Heart left ventricle (tissue), 16 donors: Measurements from ENCODE around the gene KCNAB1. TPM values are rescaled to one million over a fixed set of nuclear protein-coding genes. Genes with fewer than 3 reads are reported as not detected.

Experiments used
- ATAC-seq, 4 donors: fragments of 200-7000 bp; cut with Tn5 transposase; one replicate each; pipeline ENCODE4 v1.9.1; 2020 to 2022; ENCODE audit warnings: moderate library complexity in 4 of 4, mild to moderate bottlenecking in 3 of 4, moderate number of reproducible peaks in 1 of 4
- DNase-seq, 5 donors: peaks; one replicate each; pipeline ENCODE4 v3.0.0-alpha.2; 2020
- H3K27ac ChIP-seq, 12 donors: fragments of 200-600 bp; sonication (generic) in 4 of 12; one replicate each; pipeline versions ENCODE4 v1.5.0 to v1.8.0; 2016 to 2022; ENCODE audit warnings: mild to moderate bottlenecking in 2 of 12
- H3K27me3 ChIP-seq, 9 donors: fragments of 200-600 bp; sonication (generic) in 2 of 9; one replicate each; pipeline versions ENCODE4 v1.5.1 to v1.8.0; 2016 to 2022; ENCODE audit warnings: mild to moderate bottlenecking in 3 of 9
- H3K36me3 ChIP-seq, 9 donors: fragments of 200-600 bp; sonication (generic) in 2 of 9; one replicate each; pipeline versions ENCODE4 v1.5.0 to v1.8.0; 2018 to 2022; ENCODE audit warnings: mild to moderate bottlenecking in 2 of 9
- H3K4me1 ChIP-seq, 12 donors: fragments of 200-600 bp; sonication (generic) in 4 of 12; one replicate each; pipeline versions ENCODE4 v1.5.0 to v1.8.0; 2016 to 2022; ENCODE audit warnings: mild to moderate bottlenecking in 3 of 12
- H3K4me3 ChIP-seq, 12 donors: fragments of 200-600 bp; sonication (generic) in 4 of 12; one replicate each; pipeline versions ENCODE4 v1.5.0 to v1.8.0; 2017 to 2022; ENCODE audit warnings: mild to moderate bottlenecking in 9 of 12, moderate library complexity in 4 of 12
- H3K9me3 ChIP-seq, 12 donors: fragments of 200-600 bp; sonication (generic) in 4 of 12; one replicate each; pipeline versions ENCODE4 v1.5.0 to v1.8.0; 2016 to 2022; ENCODE audit warnings: mild to moderate bottlenecking in 1 of 12
- POLR2A ChIP-seq, 2 donors: fragments of 450-650 bp; IDR thresholded peaks; one replicate each; pipeline ENCODE4 v1.6.1; 2017; ENCODE audit warnings: antibody characterized with exemption in 2 of 2, mild to moderate bottlenecking in 2 of 2, moderate library complexity in 2 of 2
- WGBS, 4 donors: extraction: QIAGEN DNeasy Blood & Tissue Kit in 2 of 4; methylation state at CpG; one replicate each; pipeline versions ENCODE4 v1.1.5 to v1.1.7; 2013 to 2018; 5-methylcytosine and 5-hydroxymethylcytosine counted together
- intact Hi-C, 10 donors: fragments of 100-400 bp; cut with DNase I; formaldehyde crosslinking; loops; one replicate each; pipeline versions ENCODE4 v1.11.1 to v1.14.2; 2022
- polyA plus RNA-seq, 2 donors: library from polyadenylated mRNA; stranded (reverse); fragments of 200-250 nt; gene quantifications; one replicate each; pipeline ENCODE4 v1.2.3, GENCODE V29; 2013
- total RNA-seq, 9 donors: library from RNA; depleted of rRNA in 2 of 9; stranded (reverse); fragments of >200 nt in 2 of 9; fragmentation: NEBNext Ultra II Directional in 3 of 9; extraction: Animal tissue kit (Norgen Biotek cat#: 25700) in 3 of 9; gene quantifications; one replicate each; pipeline versions ENCODE4 v1.1.0 to v1.2.4, GENCODE V29; 2016 to 2023
- TF ChIP-seq, protein P1 (sequence below), 12 donors: fragments of 200-600 bp; sonication (generic) in 4 of 12; IDR thresholded peaks; one replicate each; pipeline versions ENCODE4 v1.5.0 to v1.8.0; 2018 to 2022; ENCODE audit warnings: antibody characterized with exemption in 12 of 12, mild to moderate bottlenecking in 5 of 12
- donor health status: ischemic (EF 13 %, LVEDD 7.1; RV severe dilation, severe dysfunction).
- donor health status: healthy with polysubstance abuse.
- donor health status: DM: no; HTN: yes; CAD: no.
- donor health status: DM: no; HTN: no; CAD: no.
- donor health status: ischemic (EF 25% LVEDD 6.9; RV normal size, moderate dysfunction).
- donor health status: ischemic (EF 25% LVEDD 5.7; RV mildly dilated, moderate dysfunction).
- donor health status: healthy.
- donor health status: DM: yes; HTN: yes; CAD: no.
- donor health status: ischemic (EF 35%, LVEDD 5.7; RV mildly dilated, moderate dysfunction).
- donor health status: nonischemic (EF 11% LVEDD 7.7; RV severe dilation, severe dysfunction).
- donor health status: DM: yes; HTN: yes; CAD: no.
- donor health status: PGD.
- donor health status: ischemic (EF 29% LVEDD 5.4; RV normal size, mild dysfunction).
- donor health status: nonischemic (EF 23%, LVEDD 6.1; RV moderate dilation, normal function).

KCNAB1 gene
- total and polyA plus RNA-seq, 11 donors, result 1.1 to 3.5 (median 2.3) TPM

DNA sequence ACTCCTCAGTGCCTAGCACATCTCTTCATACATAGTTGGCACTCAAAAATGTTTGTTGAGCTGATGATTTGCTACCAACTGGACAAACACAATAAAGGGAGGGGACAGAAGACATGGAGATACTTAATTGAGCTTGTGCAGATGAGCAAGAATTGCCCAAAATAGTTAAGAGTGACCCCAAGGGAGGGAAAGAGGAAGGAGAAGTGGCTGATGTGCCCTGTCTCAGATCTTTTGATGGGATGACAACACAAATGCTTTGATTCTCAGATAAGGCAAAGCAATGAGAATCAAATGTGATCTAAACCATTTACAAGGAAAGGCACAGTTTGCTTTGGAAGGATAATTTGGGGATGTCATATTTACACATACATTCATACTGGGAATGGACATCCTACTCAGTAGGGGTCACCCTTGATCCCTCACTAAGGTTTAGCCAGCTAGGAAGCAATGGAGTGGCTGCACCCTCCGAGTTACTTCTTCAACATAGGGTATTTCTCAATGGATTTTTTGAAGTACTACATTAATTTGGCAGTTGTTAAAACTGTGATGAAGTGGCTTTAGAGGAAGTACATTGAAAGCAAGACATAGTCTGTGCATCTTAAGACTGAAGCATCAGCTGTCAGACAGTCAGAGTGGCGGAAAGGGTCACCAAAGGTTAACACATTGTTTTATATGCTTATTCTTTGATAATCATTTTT is 456.4 kb downstream of the KCNAB1 start:
- H3K27me3 ChIP-seq, result no peaks in the 10 kb centered on the region
- intact Hi-C loops, result no loop called here
- no peaks in the 10 kb centered on the region for H3K9me3 ChIP-seq
- peaks cover 0 to 32% (median 0%) of the 10 kb centered on the region in 12 donors for H3K4me1 ChIP-seq
- peak in 1 of 4 donors; percentile 34 for ATAC-seq
- no peak for DNase-seq
- H3K4me3 ChIP-seq, result no peak overlapping the region
- H3K36me3 ChIP-seq, result no peaks in the 10 kb centered on the region
- peak overlapping the region in 1 of 12 donors; percentile 23 for H3K27ac ChIP-seq
- TF ChIP-seq, protein P1, sequence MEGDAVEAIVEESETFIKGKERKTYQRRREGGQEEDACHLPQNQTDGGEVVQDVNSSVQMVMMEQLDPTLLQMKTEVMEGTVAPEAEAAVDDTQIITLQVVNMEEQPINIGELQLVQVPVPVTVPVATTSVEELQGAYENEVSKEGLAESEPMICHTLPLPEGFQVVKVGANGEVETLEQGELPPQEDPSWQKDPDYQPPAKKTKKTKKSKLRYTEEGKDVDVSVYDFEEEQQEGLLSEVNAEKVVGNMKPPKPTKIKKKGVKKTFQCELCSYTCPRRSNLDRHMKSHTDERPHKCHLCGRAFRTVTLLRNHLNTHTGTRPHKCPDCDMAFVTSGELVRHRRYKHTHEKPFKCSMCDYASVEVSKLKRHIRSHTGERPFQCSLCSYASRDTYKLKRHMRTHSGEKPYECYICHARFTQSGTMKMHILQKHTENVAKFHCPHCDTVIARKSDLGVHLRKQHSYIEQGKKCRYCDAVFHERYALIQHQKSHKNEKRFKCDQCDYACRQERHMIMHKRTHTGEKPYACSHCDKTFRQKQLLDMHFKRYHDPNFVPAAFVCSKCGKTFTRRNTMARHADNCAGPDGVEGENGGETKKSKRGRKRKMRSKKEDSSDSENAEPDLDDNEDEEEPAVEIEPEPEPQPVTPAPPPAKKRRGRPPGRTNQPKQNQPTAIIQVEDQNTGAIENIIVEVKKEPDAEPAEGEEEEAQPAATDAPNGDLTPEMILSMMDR (IDR thresholded peaks at IDR 0.05), result peak in 2 of 12 donors; percentile 11 to 34
- TF ChIP-seq POLR2A (IDR thresholded peaks at IDR 0.05), result no peak
- 82 to 89% (median 85%) methylated on average over 2 of the region's 2 CpGs for WGBS, 4 donors

DNA sequence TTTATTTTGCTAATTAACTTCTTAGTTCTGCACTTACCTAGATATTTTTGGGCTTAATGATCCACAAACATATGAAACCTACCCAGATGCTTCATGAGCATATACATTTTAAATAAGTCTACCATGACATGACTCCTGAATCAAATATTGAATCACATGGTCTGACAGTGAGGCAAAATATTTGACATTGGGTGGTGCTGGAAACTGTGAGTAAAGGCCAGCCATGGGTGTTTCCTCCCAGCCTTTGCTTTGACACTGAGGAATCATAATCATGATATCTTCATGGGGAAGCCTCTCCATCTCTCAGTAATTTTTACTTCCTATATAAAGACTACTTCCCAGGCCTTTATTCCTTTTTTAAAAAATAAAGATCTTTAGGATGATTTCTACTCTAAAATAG is 457.4 kb downstream of the KCNAB1 start:
- no peaks in the 10 kb centered on the region for H3K36me3 ChIP-seq
- intact Hi-C loops, result no loop called here
- no peak for DNase-seq
- no peaks in the 10 kb centered on the region for H3K27me3 ChIP-seq
- H3K9me3 ChIP-seq, result no peaks in the 10 kb centered on the region
- H3K4me1 ChIP-seq, result peaks cover 0 to 32% (median 0%) of the 10 kb centered on the region in 12 donors
- ATAC-seq, result no peak
- peak overlapping the region in 1 of 12 donors; percentile 23 for H3K27ac ChIP-seq
- TF ChIP-seq, protein P1 (IDR thresholded peaks at IDR 0.05), result no peak
- no peak for TF ChIP-seq POLR2A (IDR thresholded peaks at IDR 0.05)
- H3K4me3 ChIP-seq, result no peak overlapping the region

DNA sequence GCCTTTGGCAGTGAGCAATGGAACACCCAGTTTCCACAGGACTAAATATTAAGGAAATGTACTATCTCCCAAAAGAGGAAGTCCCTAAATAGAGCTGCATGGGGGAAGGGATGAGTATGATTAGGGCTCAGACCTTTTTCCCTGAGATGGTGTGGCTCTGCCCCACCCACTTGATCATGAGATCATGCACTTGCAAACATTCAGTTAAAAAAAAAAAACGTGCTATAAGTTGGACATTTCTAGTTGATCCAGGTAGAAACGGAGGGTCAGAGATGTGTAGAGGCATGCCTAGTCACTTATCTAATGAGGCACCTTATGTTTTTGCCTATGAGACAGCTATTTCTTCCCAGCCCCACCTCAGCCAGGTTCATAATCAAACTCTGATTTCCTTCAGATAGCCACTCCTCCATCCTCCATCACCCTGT is 459.1 kb downstream of the KCNAB1 start:
- intact Hi-C loops, result no loop called here
- no peak for DNase-seq
- 58 to 67% (median 65%) methylated on average over 2 of the region's 2 CpGs for WGBS, 4 donors
- Histone ChIP-seq H3K27ac (no peak overlapping the region), H3K4me3 (no peak overlapping the region), H3K36me3 (no peaks in the 10 kb centered on the region), H3K27me3 (no peaks in the 10 kb centered on the region), H3K9me3 (no peaks in the 10 kb centered on the region), H3K4me1 (peaks cover 0 to 41% (median 0%) of the 10 kb centered on the region in 12 donors)
- no peak for TF ChIP-seq POLR2A (IDR thresholded peaks at IDR 0.05)
- TF ChIP-seq, protein P1 (IDR thresholded peaks at IDR 0.05), result no peak
- peak in 3 of 4 donors; percentile 32 to 73 (median 33) for ATAC-seq

DNA sequence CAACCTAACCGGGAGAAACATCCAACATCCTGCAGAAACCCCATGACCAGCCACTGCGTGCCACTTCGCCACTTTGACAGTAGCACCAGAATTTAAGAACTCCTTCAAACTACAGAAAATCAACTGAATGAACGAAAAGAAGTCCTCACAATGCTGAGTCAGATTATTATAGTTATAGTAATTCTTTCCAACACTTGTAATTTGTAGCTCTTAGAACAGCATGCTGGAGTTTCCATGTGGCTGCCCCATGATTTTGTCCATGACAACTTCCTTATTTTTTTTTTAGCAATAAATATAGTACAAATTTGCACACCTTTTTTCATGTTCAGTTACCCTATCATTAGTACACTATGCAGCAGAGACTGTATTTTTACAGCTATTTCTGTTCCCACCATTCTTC is 460.7 kb downstream of the KCNAB1 start:
- intact Hi-C loops, result no loop called here
- ATAC-seq, result no peak
- Histone ChIP-seq H3K36me3 (no peaks in the 10 kb centered on the region), H3K9me3 (no peaks in the 10 kb centered on the region), H3K27ac (no peak overlapping the region), H3K27me3 (no peaks in the 10 kb centered on the region), H3K4me1 (peaks cover 0 to 41% (median 0%) of the 10 kb centered on the region in 12 donors), H3K4me3 (no peak overlapping the region)
- TF ChIP-seq, protein P1 (IDR thresholded peaks at IDR 0.05), result no peak
- TF ChIP-seq POLR2A (IDR thresholded peaks at IDR 0.05), result no peak
- no peak for DNase-seq
- 94 to 97% (median 96%) methylated on average over 4 of the region's 4 CpGs for WGBS, 4 donors
